OCI-LY1 (cell line): Measurements from ENCODE around the gene AP1B1.
"Not testable (repeated sequence)": the region's sequence is repeated elsewhere in the genome, so short reads cannot be mapped to it uniquely, and the experiment has no call there.

Source experiments
- EZH2 ChIP-seq: fragments of 200-600 bp; sonication (generic), shearing (Covaris generic); IDR thresholded peaks from 2 replicates; pipeline ENCODE4 v1.8.0; 2017; ENCODE audit warnings: borderline replicate concordance, mixed run types, mild to moderate bottlenecking, antibody characterized with exemption, low read length, moderate library complexity, mixed read lengths
- TF ChIP-seq, protein P1 (sequence below): fragments of 200-600 bp; sonication (generic), shearing (Covaris generic); IDR thresholded peaks from 2 replicates; pipeline ENCODE4 v1.5.1; 2017; ENCODE audit warnings: mild to moderate bottlenecking, antibody characterized with exemption, low read length, moderate library complexity, mixed read lengths

DNA sequence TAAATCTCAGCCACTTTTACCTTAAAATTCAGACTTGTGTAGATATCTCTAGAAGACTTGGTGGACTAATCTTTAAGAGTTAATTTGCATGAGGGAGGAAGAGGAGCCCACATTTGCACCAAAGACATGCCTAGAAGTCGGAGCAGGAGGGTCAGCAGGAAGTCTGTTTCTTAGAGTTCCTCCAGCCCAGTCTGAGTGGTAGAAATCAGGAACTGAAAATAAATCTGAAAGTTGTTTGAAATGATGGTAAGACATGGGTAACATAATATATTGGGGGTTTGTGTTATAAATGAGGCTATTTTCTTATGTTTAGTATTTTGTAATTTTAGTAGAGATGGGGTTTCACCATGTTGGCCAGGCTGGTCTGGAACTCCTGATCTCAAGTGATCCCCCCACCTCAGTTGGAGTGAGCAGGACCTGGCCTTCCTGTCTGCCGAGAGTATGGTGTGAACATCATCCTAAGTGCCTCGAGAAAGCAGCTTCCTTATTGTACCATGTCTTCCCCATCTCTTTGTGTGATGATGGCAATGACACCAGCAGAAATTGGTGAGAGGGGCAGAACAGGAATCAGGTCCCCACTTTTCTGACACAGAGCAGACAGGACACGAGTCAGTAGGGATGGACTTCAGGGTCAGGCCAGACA is 23.3 kb upstream of the AP1B1 start:
- TF ChIP-seq, protein P1, sequence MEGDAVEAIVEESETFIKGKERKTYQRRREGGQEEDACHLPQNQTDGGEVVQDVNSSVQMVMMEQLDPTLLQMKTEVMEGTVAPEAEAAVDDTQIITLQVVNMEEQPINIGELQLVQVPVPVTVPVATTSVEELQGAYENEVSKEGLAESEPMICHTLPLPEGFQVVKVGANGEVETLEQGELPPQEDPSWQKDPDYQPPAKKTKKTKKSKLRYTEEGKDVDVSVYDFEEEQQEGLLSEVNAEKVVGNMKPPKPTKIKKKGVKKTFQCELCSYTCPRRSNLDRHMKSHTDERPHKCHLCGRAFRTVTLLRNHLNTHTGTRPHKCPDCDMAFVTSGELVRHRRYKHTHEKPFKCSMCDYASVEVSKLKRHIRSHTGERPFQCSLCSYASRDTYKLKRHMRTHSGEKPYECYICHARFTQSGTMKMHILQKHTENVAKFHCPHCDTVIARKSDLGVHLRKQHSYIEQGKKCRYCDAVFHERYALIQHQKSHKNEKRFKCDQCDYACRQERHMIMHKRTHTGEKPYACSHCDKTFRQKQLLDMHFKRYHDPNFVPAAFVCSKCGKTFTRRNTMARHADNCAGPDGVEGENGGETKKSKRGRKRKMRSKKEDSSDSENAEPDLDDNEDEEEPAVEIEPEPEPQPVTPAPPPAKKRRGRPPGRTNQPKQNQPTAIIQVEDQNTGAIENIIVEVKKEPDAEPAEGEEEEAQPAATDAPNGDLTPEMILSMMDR = not testable (repeated sequence)
- TF ChIP-seq EZH2 = not testable (repeated sequence)
